Neural crest cell (in vitro differentiated cells): ENCODE data around the gene SLC19A1. TPM values are rescaled to one million over a fixed set of nuclear protein-coding genes. Genes with fewer than 3 reads are reported as not detected.

Experiments used
- DNase-seq: peaks from one replicate; pipeline ENCODE4 v3.0.0; 2021; ENCODE audit warnings: low read depth, mixed read lengths, low spot score
- H3K27ac Mint-ChIP-seq: one replicate; pipeline ENCODE4 v1.8.0; 2021; ENCODE audit warnings: mild to moderate bottlenecking, mixed read lengths; ENCODE audit not compliant: unreplicated experiment
- H3K27me3 Mint-ChIP-seq: 2 replicates; pipeline ENCODE4 v1.8.0; 2021; ENCODE audit warnings: low read depth, mild to moderate bottlenecking, mixed read lengths
- H3K36me3 Mint-ChIP-seq: 2 replicates; pipeline ENCODE4 v1.8.0; 2021; ENCODE audit warnings: low read depth, mild to moderate bottlenecking, mixed read lengths
- H3K4me1 Mint-ChIP-seq: 2 replicates; pipeline ENCODE4 v1.8.0; 2021; ENCODE audit warnings: mixed read lengths
- H3K4me3 Mint-ChIP-seq: one replicate; pipeline ENCODE4 v1.8.0; 2021; ENCODE audit warnings: mild to moderate bottlenecking, mixed read lengths
- H3K9me3 Mint-ChIP-seq: 2 replicates; pipeline ENCODE4 v1.8.0; 2021; ENCODE audit warnings: mixed read lengths
- CTCF ChIP-seq: fragments of 200-600 bp; sonication (generic); conservative IDR thresholded peaks from 2 replicates; pipeline ENCODE4 v1.5.0; 2021; ENCODE audit warnings: antibody characterized with exemption, mild to moderate bottlenecking
- total RNA-seq: library from RNA; stranded (reverse); gene quantifications from 2 replicates; pipeline ENCODE4 v1.2.1, GENCODE V29; 2021

SLC19A1 gene
- total RNA-seq, 1 donor from 2014 or later: 35.1 TPM

- peaks cover 4% of the 10 kb centered on the region for H3K4me1 Mint-ChIP-seq
- peaks cover 10% of the 10 kb centered on the region for H3K36me3 Mint-ChIP-seq
Observed at GRCh38 chr21:45496151-45496967, 45.9 kb downstream of the SLC19A1 start.

GRCh38 chr21:45494851-45495680 lies 47.2 kb downstream of the SLC19A1 start:
- Mint-ChIP-seq H3K36me3 (peaks cover 10% of the 10 kb centered on the region), H3K9me3 (peaks cover 4% of the 10 kb centered on the region), H3K4me3 (no peak overlapping the region), H3K4me1 (peaks cover 4% of the 10 kb centered on the region), H3K27me3 (peaks cover 3% of the 10 kb centered on the region), H3K27ac (no peak overlapping the region)
- no peak for DNase-seq
- no peak for TF ChIP-seq CTCF

More at GRCh38 chr21:45496151-45496967, 45.9 kb downstream of the SLC19A1 start:
- H3K9me3 Mint-ChIP-seq: peaks cover 4% of the 10 kb centered on the region
- no peak overlapping the region for H3K4me3 Mint-ChIP-seq
- peaks cover 3% of the 10 kb centered on the region for H3K27me3 Mint-ChIP-seq
- TF ChIP-seq CTCF: no peak
- DNase-seq: no peak
- no peak overlapping the region for H3K27ac Mint-ChIP-seq

- no peaks in the 10 kb centered on the region for H3K4me1 Mint-ChIP-seq
- no peak overlapping the region for H3K4me3 Mint-ChIP-seq
- no peak overlapping the region for H3K27ac Mint-ChIP-seq
- no peak for TF ChIP-seq CTCF
- no peaks in the 10 kb centered on the region for H3K27me3 Mint-ChIP-seq
- peaks cover 5% of the 10 kb centered on the region for H3K36me3 Mint-ChIP-seq
- no peaks in the 10 kb centered on the region for H3K9me3 Mint-ChIP-seq
- DNase-seq: no peak
Observed at GRCh38 chr21:45494135-45494850, 47.9 kb downstream of the SLC19A1 start.

- no peaks in the 10 kb centered on the region for H3K27me3 Mint-ChIP-seq
- DNase-seq: no peak
- H3K36me3 Mint-ChIP-seq: peaks cover under 1% of the 10 kb centered on the region
- H3K9me3 Mint-ChIP-seq: no peaks in the 10 kb centered on the region
- no peak for TF ChIP-seq CTCF
- peaks cover 4% of the 10 kb centered on the region for H3K4me1 Mint-ChIP-seq
- no peak overlapping the region for H3K27ac Mint-ChIP-seq
- H3K4me3 Mint-ChIP-seq: no peak overlapping the region
Observed at GRCh38 chr21:45493401-45494001, 48.7 kb downstream of the SLC19A1 start.

- Mint-ChIP-seq H3K4me1 (peaks cover 10% of the 10 kb centered on the region), H3K27ac (no peak overlapping the region), H3K9me3 (no peaks in the 10 kb centered on the region), H3K4me3 (no peak overlapping the region), H3K36me3 (no peaks in the 10 kb centered on the region), H3K27me3 (peaks cover 5% of the 10 kb centered on the region)
- DNase-seq: no peak
- no peak for TF ChIP-seq CTCF
Observed at GRCh38 chr21:45492765-45493164, 49.5 kb downstream of the SLC19A1 start.
